WTC11 (cell line): ENCODE results near the gene CNPY1. TPM values are rescaled to one million over a fixed set of nuclear protein-coding genes. Genes with fewer than 3 reads are reported as not detected.

Experiments
- ATAC-seq: fragments of 200-7000 bp; cut with Tn5 transposase; 2 replicates; pipeline ENCODE4 v1.10.0; 2021; ENCODE audit warnings: mild to moderate bottlenecking, moderate library complexity
- CTCF ChIA-PET: fragments of 300-600 bp; sonication (Branson Sonifier 250); formaldehyde crosslinking; loops from one replicate; lab custom pipeline; 2021; ENCODE audit warnings: antibody characterized with exemption; lab: Charles Lee
- POLR2A ChIA-PET: fragments of 350-600 bp; sonication (Branson Sonifier 250); formaldehyde crosslinking; loops from one replicate; lab custom pipeline; 2021; ENCODE audit warnings: antibody characterized with exemption; lab: Charles Lee
- DNase-seq: peaks from one replicate; pipeline ENCODE4 v3.0.0; 2021; ENCODE audit warnings: low spot score
- H3K27ac Mint-ChIP-seq: 2 replicates; pipeline ENCODE4 v1.8.0; 2021; ENCODE audit warnings: mixed read lengths
- H3K27me3 Mint-ChIP-seq: 2 replicates; pipeline ENCODE4 v1.8.0; 2021; ENCODE audit warnings: low read depth, mild to moderate bottlenecking, moderate library complexity, mixed read lengths
- H3K36me3 Mint-ChIP-seq: 2 replicates; pipeline ENCODE4 v1.8.0; 2021; ENCODE audit warnings: mixed read lengths
- H3K4me1 Mint-ChIP-seq: 2 replicates; pipeline ENCODE4 v1.8.0; 2022; ENCODE audit warnings: mixed read lengths
- H3K4me3 Mint-ChIP-seq: 2 replicates; pipeline ENCODE4 v1.8.0; 2021; ENCODE audit warnings: mild to moderate bottlenecking, moderate library complexity, mixed read lengths
- H3K9me3 Mint-ChIP-seq: 2 replicates; pipeline ENCODE4 v1.8.0; 2021; ENCODE audit warnings: mixed read lengths
- ATF3 ChIP-seq: sonication (generic); formaldehyde crosslinking; conservative IDR thresholded peaks from 2 replicates; pipeline ENCODE4 v1.8.1; 2022; ENCODE audit warnings: mild to moderate bottlenecking, missing genetic modification reagents
- CBFB ChIP-seq: sonication (generic); formaldehyde crosslinking; IDR thresholded peaks from 2 replicates; pipeline ENCODE4 v1.8.1; 2022; ENCODE audit warnings: mild to moderate bottlenecking, low read depth, missing genetic modification reagents
- E2F1 ChIP-seq: sonication (generic); formaldehyde crosslinking; IDR thresholded peaks from 2 replicates; pipeline ENCODE4 v1.8.0; 2022; ENCODE audit warnings: mild to moderate bottlenecking, missing genetic modification reagents
- FOXJ3 ChIP-seq: sonication (generic); formaldehyde crosslinking; IDR thresholded peaks from 2 replicates; pipeline ENCODE4 v1.9.0; 2021; ENCODE audit warnings: missing genetic modification reagents, mild to moderate bottlenecking, borderline replicate concordance
- FOXK1 ChIP-seq: sonication (generic); formaldehyde crosslinking; IDR thresholded peaks from 2 replicates; pipeline ENCODE4 v1.8.0; 2022; ENCODE audit warnings: mild to moderate bottlenecking, moderate library complexity, missing genetic modification reagents
- GABPB1 ChIP-seq: sonication (generic); formaldehyde crosslinking; IDR thresholded peaks from 2 replicates; pipeline ENCODE4 v1.8.1; 2023; ENCODE audit warnings: mild to moderate bottlenecking, missing genetic modification reagents
- HMGXB4 ChIP-seq: sonication (generic); formaldehyde crosslinking; IDR thresholded peaks from 2 replicates; pipeline ENCODE4 v1.8.1; 2023; ENCODE audit warnings: mild to moderate bottlenecking, moderate library complexity, missing genetic modification reagents
- KAT7 ChIP-seq: sonication (generic); formaldehyde crosslinking; IDR thresholded peaks from 2 replicates; pipeline ENCODE4 v1.8.1; 2023; ENCODE audit warnings: missing genetic modification reagents, mild to moderate bottlenecking, borderline replicate concordance
- MAX ChIP-seq: sonication (generic); formaldehyde crosslinking; IDR thresholded peaks from 2 replicates; pipeline ENCODE4 v1.8.0; 2022; ENCODE audit warnings: mild to moderate bottlenecking, missing genetic modification reagents
- NFATC4 ChIP-seq: fragments of 250-450 bp; sonication (Bioruptor Pico); IDR thresholded peaks from 2 replicates; pipeline ENCODE4 v1.9.0; 2021; ENCODE audit warnings: mild to moderate bottlenecking
- NFYB ChIP-seq: sonication (generic); formaldehyde crosslinking; conservative IDR thresholded peaks from 2 replicates; pipeline ENCODE4 v1.8.0; 2022; ENCODE audit warnings: low read depth, missing genetic modification reagents
- OVOL2 ChIP-seq: fragments of 250-450 bp; sonication (Bioruptor Pico); IDR thresholded peaks from 2 replicates; pipeline ENCODE4 v1.9.0; 2021; ENCODE audit warnings: mild to moderate bottlenecking, borderline replicate concordance
- PRDM15 ChIP-seq: sonication (generic); formaldehyde crosslinking; IDR thresholded peaks from 2 replicates; pipeline ENCODE4 v1.8.0; 2022; ENCODE audit warnings: missing genetic modification reagents
- RORB ChIP-seq: fragments of 250-450 bp; sonication (Bioruptor Pico); IDR thresholded peaks from 2 replicates; pipeline ENCODE4 v1.9.0; 2021; ENCODE audit warnings: mild to moderate bottlenecking
- SMAD4 ChIP-seq: sonication (generic); formaldehyde crosslinking; IDR thresholded peaks from 2 replicates; pipeline ENCODE4 v1.8.0; 2022; ENCODE audit warnings: mild to moderate bottlenecking, missing genetic modification reagents
- SOX15 ChIP-seq: fragments of 250-450 bp; sonication (Bioruptor Pico); IDR thresholded peaks from 2 replicates; pipeline ENCODE4 v1.9.0; 2021; ENCODE audit warnings: mild to moderate bottlenecking
- ZBTB43 ChIP-seq: sonication (generic); formaldehyde crosslinking; IDR thresholded peaks from 2 replicates; pipeline ENCODE4 v1.8.1; 2023; ENCODE audit warnings: mild to moderate bottlenecking, missing genetic modification reagents
- ZNF121 ChIP-seq: sonication (generic); formaldehyde crosslinking; IDR thresholded peaks from 2 replicates; pipeline ENCODE4 v1.8.0; 2023; ENCODE audit warnings: missing genetic modification reagents
- ZNF232 ChIP-seq: sonication (generic); formaldehyde crosslinking; IDR thresholded peaks from 2 replicates; pipeline ENCODE4 v1.8.0; 2022; ENCODE audit warnings: mild to moderate bottlenecking, missing genetic modification reagents
- ZNF263 ChIP-seq: sonication (generic); formaldehyde crosslinking; IDR thresholded peaks from 2 replicates; pipeline ENCODE4 v1.8.1; 2022; ENCODE audit warnings: low read depth, mild to moderate bottlenecking, moderate library complexity, missing genetic modification reagents
- ZNF317 ChIP-seq: sonication (generic); formaldehyde crosslinking; IDR thresholded peaks from 2 replicates; pipeline ENCODE4 v1.8.1; 2023; ENCODE audit warnings: low read depth, mild to moderate bottlenecking, moderate library complexity, missing genetic modification reagents, borderline replicate concordance
- ZNF396 ChIP-seq: fragments of 250-450 bp; sonication (Bioruptor Pico); IDR thresholded peaks from 2 replicates; pipeline ENCODE4 v1.8.0; 2021; ENCODE audit warnings: mild to moderate bottlenecking, moderate library complexity, borderline replicate concordance
- ZNF416 ChIP-seq: fragments of 250-450 bp; sonication (Bioruptor Pico); IDR thresholded peaks from 2 replicates; pipeline ENCODE4 v1.9.0; 2021; ENCODE audit warnings: mild to moderate bottlenecking, inconsistent platforms
- ZNF425 ChIP-seq: fragments of 250-450 bp; sonication (Bioruptor Pico); conservative IDR thresholded peaks from 2 replicates; pipeline ENCODE4 v1.9.0; 2021; ENCODE audit warnings: mild to moderate bottlenecking
- ZNF512 ChIP-seq: sonication (generic); formaldehyde crosslinking; IDR thresholded peaks from 2 replicates; pipeline ENCODE4 v1.8.1; 2022; ENCODE audit warnings: missing genetic modification reagents, borderline replicate concordance
- ZNF671 ChIP-seq: fragments of 250-450 bp; sonication (Bioruptor Pico); IDR thresholded peaks from 2 replicates; pipeline ENCODE4 v1.8.0; 2021; ENCODE audit warnings: mild to moderate bottlenecking
- total RNA-seq: library from RNA; stranded (reverse); gene quantifications from 3 replicates; pipeline ENCODE4 v1.2.3, GENCODE V29; 2021

Gene CNPY1
- total RNA-seq, 1 experiment from 2014 or later = 0.09 TPM

- ATAC-seq = no peak
- ChIA-PET POLR2A (no interaction called here), CTCF (no interaction called here)
- Mint-ChIP-seq H3K36me3 (no peaks in the 10 kb centered on the region), H3K27ac (no peak overlapping the region), H3K4me1 (no peaks in the 10 kb centered on the region), H3K9me3 (no peaks in the 10 kb centered on the region), H3K27me3 (no peaks in the 10 kb centered on the region), H3K4me3 (no peak overlapping the region)
- TF ChIP-seq NFYB (CRISPR knock-in tag) (no peak), ATF3 (CRISPR knock-in tag) (no peak), ZNF232 (CRISPR knock-in tag) (no peak), ZNF416 (CRISPR knock-in tag) (no peak), ZNF263 (no peak), FOXK1 (CRISPR knock-in tag) (no peak), ZBTB43 (CRISPR knock-in tag) (no peak), ZNF671 (no peak), ZNF425 (CRISPR knock-in tag) (no peak), ZNF512 (CRISPR knock-in tag) (no peak), OVOL2 (no peak), FOXJ3 (CRISPR knock-in tag) (no peak), ZNF396 (CRISPR knock-in tag) (no peak), ZNF317 (CRISPR knock-in tag) (no peak), SMAD4 (CRISPR knock-in tag) (no peak)
- no peak for DNase-seq
These were observed 33.2 kb upstream of the CNPY1 start for GRCh38 chr7:155579565-155579964.

GRCh38 chr7:155578016-155578415 is 31.7 kb upstream of the CNPY1 start:
- ATAC-seq = no peak
- no peak overlapping the region for H3K27ac Mint-ChIP-seq
- no peaks in the 10 kb centered on the region for H3K27me3 Mint-ChIP-seq
- no peak for TF ChIP-seq GABPB1 (CRISPR knock-in tag)
- no peak for TF ChIP-seq CBFB (CRISPR knock-in tag)
- no peak for TF ChIP-seq RORB
- TF ChIP-seq NFYB (CRISPR knock-in tag) = no peak
- TF ChIP-seq E2F1 (CRISPR knock-in tag) = no peak
- no peak for TF ChIP-seq ZNF232 (CRISPR knock-in tag)
- no peak for TF ChIP-seq NFATC4 (CRISPR knock-in tag)
- TF ChIP-seq KAT7 = no peak
- no peak for TF ChIP-seq PRDM15 (CRISPR knock-in tag)
- TF ChIP-seq ZNF396 (CRISPR knock-in tag) = no peak
- no peak for TF ChIP-seq MAX
- TF ChIP-seq SOX15 (CRISPR knock-in tag) = no peak
- TF ChIP-seq ZNF121 (CRISPR knock-in tag) = no peak
- no peak for TF ChIP-seq HMGXB4 (CRISPR knock-in tag)

More at GRCh38 chr7:155578016-155578415, 31.7 kb upstream of the CNPY1 start:
- POLR2A ChIA-PET = no interaction called here
- Mint-ChIP-seq H3K4me1 (no peaks in the 10 kb centered on the region), H3K36me3 (no peaks in the 10 kb centered on the region), H3K4me3 (no peak overlapping the region), H3K9me3 (no peaks in the 10 kb centered on the region)
- CTCF ChIA-PET = no interaction called here
- DNase-seq = no peak
